Lower leg skin (tissue), 3 donors: ENCODE data around the gene FAM13A.

Experiments
- CTCF ChIP-seq, 3 donors: fragments of 450-650 bp; IDR thresholded peaks; one replicate each; pipeline ENCODE4 v1.5.1; 2016; ENCODE audit warnings: antibody characterized with exemption in 3 of 3, mild to moderate bottlenecking in 3 of 3, moderate library complexity in 2 of 3
- POLR2A ChIP-seq, 2 donors: fragments of 450-650 bp; IDR thresholded peaks; one replicate each; pipeline ENCODE4 v1.6.1; 2016 to 2017; ENCODE audit warnings: antibody characterized with exemption in 2 of 2, mild to moderate bottlenecking in 1 of 2, moderate library complexity in 1 of 2

- TF ChIP-seq CTCF (IDR thresholded peaks at IDR 0.05) (no peak), POLR2A (IDR thresholded peaks at IDR 0.05) (no peak)
Observed at GRCh38 chr4:88818631-88819470, 238.1 kb downstream of the FAM13A start.
